Measurements from ENCODE around the gene PDE8A. TPM values are rescaled to one million over a fixed set of nuclear protein-coding genes. Genes with fewer than 3 reads are reported as not detected.

Gene PDE8A
- polyA plus RNA-seq, 1 experiment = 48.4 TPM

GRCh38 chr15:85026304-85027032, 44.8 kb downstream of the PDE8A start:
- ChIA-PET POLR2A (interaction anchor here (0.5 kb wide), 1 partner anchor 13 kb away, joined by 3 read pairs; no protein-coding TSS in a partner anchor), CTCF (no interaction called here)
- H3K9me3 ChIP-seq (ENCODE audit: control insufficient read depth, insufficient read depth, low read length) = no peaks in the 10 kb centered on the region
- no peak for DNase-seq (ENCODE audit: low read depth, low spot score)
- H3K27ac ChIP-seq (ENCODE audit: low read depth, low read length) = no peak overlapping the region
- no peak for TF ChIP-seq CTCF (IDR thresholded peaks at IDR 0.05; ENCODE audit: low read depth, low read length)
- no peak overlapping the region for H3K4me3 ChIP-seq (ENCODE audit: low read depth, low read length)
- H3K27me3 ChIP-seq (ENCODE audit: control insufficient read depth, insufficient read depth, low read length) = no peaks in the 10 kb centered on the region

GRCh38 chr15:85027033-85027380, 45.4 kb downstream of the PDE8A start:
- Histone ChIP-seq H3K9me3 (ENCODE audit: control insufficient read depth, insufficient read depth, low read length) (no peaks in the 10 kb centered on the region), H3K27me3 (ENCODE audit: control insufficient read depth, insufficient read depth, low read length) (no peaks in the 10 kb centered on the region), H3K4me3 (ENCODE audit: low read depth, low read length) (no peak overlapping the region), H3K27ac (ENCODE audit: low read depth, low read length) (no peak overlapping the region)
- CTCF ChIA-PET = no interaction called here
- no peak for DNase-seq (ENCODE audit: low read depth, low spot score)
- no peak for TF ChIP-seq CTCF (IDR thresholded peaks at IDR 0.05; ENCODE audit: low read depth, low read length)
- POLR2A ChIA-PET = no interaction called here

GRCh38 chr15:85027421-85027820, 45.8 kb downstream of the PDE8A start:
- TF ChIP-seq CTCF (IDR thresholded peaks at IDR 0.05; ENCODE audit: low read depth, low read length) = no peak
- DNase-seq (ENCODE audit: low read depth, low spot score) = no peak
- POLR2A ChIA-PET = no interaction called here
- Histone ChIP-seq H3K27ac (ENCODE audit: low read depth, low read length) (no peak overlapping the region), H3K9me3 (ENCODE audit: control insufficient read depth, insufficient read depth, low read length) (no peaks in the 10 kb centered on the region), H3K27me3 (ENCODE audit: control insufficient read depth, insufficient read depth, low read length) (no peaks in the 10 kb centered on the region), H3K4me3 (ENCODE audit: low read depth, low read length) (no peak overlapping the region)
- CTCF ChIA-PET = interaction anchor here (2.9 kb wide), 1 partner anchor 17 kb away, joined by 11 read pairs; no protein-coding TSS in a partner anchor

- Histone ChIP-seq H3K4me3 (ENCODE audit: low read depth, low read length) (no peak overlapping the region), H3K9me3 (ENCODE audit: control insufficient read depth, insufficient read depth, low read length) (no peaks in the 10 kb centered on the region), H3K27me3 (ENCODE audit: control insufficient read depth, insufficient read depth, low read length) (no peaks in the 10 kb centered on the region), H3K27ac (ENCODE audit: low read depth, low read length) (no peak overlapping the region)
- ChIA-PET POLR2A (no interaction called here), CTCF (interaction anchor here (2.9 kb wide), 1 partner anchor 16 kb away, joined by 11 read pairs; no protein-coding TSS in a partner anchor)
- no peak for DNase-seq (ENCODE audit: low read depth, low spot score)
- no peak for TF ChIP-seq CTCF (IDR thresholded peaks at IDR 0.05; ENCODE audit: low read depth, low read length)
Observed at GRCh38 chr15:85028416-85028815, 46.8 kb downstream of the PDE8A start.

GRCh38 chr15:85029221-85029620, 47.6 kb downstream of the PDE8A start:
- POLR2A ChIA-PET = no interaction called here
- no peak for TF ChIP-seq CTCF (IDR thresholded peaks at IDR 0.05; ENCODE audit: low read depth, low read length)
- DNase-seq (ENCODE audit: low read depth, low spot score) = no peak
- Histone ChIP-seq H3K4me3 (ENCODE audit: low read depth, low read length) (no peak overlapping the region), H3K27me3 (ENCODE audit: control insufficient read depth, insufficient read depth, low read length) (no peaks in the 10 kb centered on the region), H3K9me3 (ENCODE audit: control insufficient read depth, insufficient read depth, low read length) (no peaks in the 10 kb centered on the region), H3K27ac (ENCODE audit: low read depth, low read length) (no peak overlapping the region)
- CTCF ChIA-PET = interaction anchor here (0.6 to 2.9 kb wide), 4 partner anchors 15 to 442 kb away, joined by 3 to 11 read pairs (median 8); no protein-coding TSS in a partner anchor
